K562 (cell line): ENCODE data around the gene PHF20. TPM values are rescaled to one million over a fixed set of nuclear protein-coding genes. Genes with fewer than 3 reads are reported as not detected.
A peak's percentile ranks its signal among the peaks of the same experiment; 100 is the strongest.

Source experiments
- ATF1 ChIP-seq, 2 experiments: fragments of 450-650 bp in 1 of 2; IDR thresholded peaks; 2 replicates each; pipeline ENCODE4 v1.6.1; 2016; ENCODE audit warnings: missing compliant biosample characterization in 1 of 2, missing genetic modification characterization in 1 of 2
- BHLHE40 ChIP-seq: IDR thresholded peaks from 2 replicates; pipeline ENCODE4 v1.6.1; 2011; ENCODE audit warnings: low read length, improper control_type of control experiment
- DPF2 ChIP-seq: fragments of 450-650 bp; IDR thresholded peaks from 2 replicates; pipeline ENCODE4 v1.6.1; 2016
- FOXK2 ChIP-seq, 2 experiments: fragments of 450-650 bp; IDR thresholded peaks in 1 of 2; conservative IDR thresholded peaks in 1 of 2; 2 replicates each; pipeline ENCODE4 v1.6.1; 2016; ENCODE audit warnings: low read depth in 2 of 2, mild to moderate bottlenecking in 1 of 2
- GATAD2B ChIP-seq: fragments of 450-650 bp; IDR thresholded peaks from 2 replicates; pipeline ENCODE4 v1.6.1; 2017; ENCODE audit warnings: mild to moderate bottlenecking, borderline replicate concordance
- MED1 ChIP-seq: sonication (generic); formaldehyde crosslinking; IDR thresholded peaks from 2 replicates; pipeline ENCODE4 v1.8.1; 2023; ENCODE audit warnings: missing genetic modification reagents, borderline replicate concordance
- MTA3 ChIP-seq: fragments of 450-650 bp; formaldehyde crosslinking; IDR thresholded peaks from 2 replicates; pipeline ENCODE4 v1.6.1; 2017; ENCODE audit warnings: mild to moderate bottlenecking, borderline replicate concordance
- MYC ChIP-seq, 2 experiments: fragments of 250-450 bp in 1 of 2; sonication (Bioruptor Pico) in 1 of 2; IDR thresholded peaks; 2 replicates each; pipeline versions ENCODE4 v1.5.1 to v1.6.1; 2012 to 2021; ENCODE audit warnings: low read depth in 2 of 2, borderline replicate concordance in 1 of 2, improper control_type of control experiment in 1 of 2, low read length in 1 of 2, mild to moderate bottlenecking in 1 of 2, moderate library complexity in 1 of 2
- NBN ChIP-seq: fragments of 450-650 bp; IDR thresholded peaks from 2 replicates; pipeline ENCODE4 v1.6.1; 2016; ENCODE audit warnings: low read depth, mild to moderate bottlenecking
- NR3C1 ChIP-seq: sonication (generic); formaldehyde crosslinking; IDR thresholded peaks from 2 replicates; pipeline ENCODE4 v1.8.1; 2022; ENCODE audit warnings: missing genetic modification reagents
- POLR2B ChIP-seq: fragments of 450-650 bp; IDR thresholded peaks from 2 replicates; pipeline ENCODE4 v1.6.1; 2018; ENCODE audit warnings: low read depth; ENCODE audit not compliant: partially characterized antibody
- POLR2G ChIP-seq: fragments of 200-400 bp; formaldehyde crosslinking; IDR thresholded peaks from 2 replicates; pipeline ENCODE4 v1.6.1; 2017; ENCODE audit warnings: low read depth, mild to moderate bottlenecking, antibody characterized with exemption, low read length, moderate library complexity
- SIN3B ChIP-seq: fragments of 450-650 bp; IDR thresholded peaks from 2 replicates; pipeline ENCODE4 v1.6.1; 2017; ENCODE audit warnings: low read depth, mild to moderate bottlenecking, moderate library complexity
- SOX6 ChIP-seq: fragments of 450-650 bp; IDR thresholded peaks from 2 replicates; pipeline ENCODE4 v1.6.1; 2014; ENCODE audit warnings: mild to moderate bottlenecking
- TAF1 ChIP-seq: IDR thresholded peaks from 2 replicates; pipeline ENCODE4 v1.6.1; 2011; ENCODE audit warnings: mild to moderate bottlenecking, low read length, moderate library complexity; ENCODE audit not compliant: insufficient read depth, control insufficient read depth, severe bottlenecking; ENCODE audit errors: extremely low read depth
- TFE3 ChIP-seq: fragments of 450-650 bp; formaldehyde crosslinking; IDR thresholded peaks from 2 replicates; pipeline ENCODE4 v1.4.0; 2020; ENCODE audit warnings: mild to moderate bottlenecking, mixed read lengths
- TOE1 ChIP-seq, 2 experiments: fragments of 450-650 bp in 1 of 2; sonication (generic) in 1 of 2; formaldehyde crosslinking in 1 of 2; IDR thresholded peaks; 2 replicates each; pipeline versions ENCODE4 v1.7.1 to v1.8.0; 2016 to 2022; ENCODE audit warnings: borderline replicate concordance in 2 of 2, mild to moderate bottlenecking in 2 of 2, antibody characterized with exemption in 1 of 2, inconsistent platforms in 1 of 2, low read depth in 1 of 2, missing genetic modification reagents in 1 of 2, moderate library complexity in 1 of 2
- ZFX ChIP-seq: sonication (generic); formaldehyde crosslinking; IDR thresholded peaks from 2 replicates; pipeline ENCODE4 v1.8.0; 2022; ENCODE audit warnings: mild to moderate bottlenecking, missing genetic modification reagents, moderate library complexity
- ZNF282 ChIP-seq: sonication (generic); formaldehyde crosslinking; IDR thresholded peaks from 2 replicates; pipeline ENCODE4 v1.8.1; 2023; ENCODE audit warnings: missing genetic modification reagents
- polyA plus RNA-seq, 8 experiments: library from polyadenylated mRNA; depleted of rRNA in 4 of 8; stranded (reverse) in 5 of 8; unstranded in 3 of 8; fragments of >200 nt; fragmentation: Nextera tagmentation in 2 of 8; fragmentation: Illumina TruSeq in 1 of 8; extraction: Ambion mirVana in 2 of 8; extraction: Trizol in 1 of 8; gene quantifications; 2 replicates each; pipeline versions ENCODE4 v1.2.1 to v1.2.3, GENCODE V29; 2011 to 2014; ENCODE audit warnings: inconsistent platforms in 1 of 8, missing spikeins in 1 of 8
- total RNA-seq, 7 experiments: library from RNA; depleted of rRNA in 6 of 7; stranded (reverse); fragments of >200 nt in 6 of 7; fragmentation: Illumina TruSeq in 2 of 7; extraction: Trizol in 2 of 7; gene quantifications; 2 replicates each; pipeline versions ENCODE4 v1.2.1 to v1.2.3, GENCODE V29; 2011 to 2021; ENCODE audit warnings: low replicate concordance in 1 of 7
- TF ChIP-seq, protein P1 (sequence below), 2 experiments: fragments of 450-650 bp; IDR thresholded peaks; 2 replicates each; pipeline ENCODE4 v1.6.1; 2018; ENCODE audit warnings: mild to moderate bottlenecking in 2 of 2, low read depth in 1 of 2; ENCODE audit not compliant: partially characterized antibody in 2 of 2

PHF20 gene
- total and polyA plus RNA-seq, 9 of the 15 experiments (the other 6 are each of a cell fraction or from before 2014, with no cell fraction given): 49.9 to 196 (median 70.7) TPM

DNA sequence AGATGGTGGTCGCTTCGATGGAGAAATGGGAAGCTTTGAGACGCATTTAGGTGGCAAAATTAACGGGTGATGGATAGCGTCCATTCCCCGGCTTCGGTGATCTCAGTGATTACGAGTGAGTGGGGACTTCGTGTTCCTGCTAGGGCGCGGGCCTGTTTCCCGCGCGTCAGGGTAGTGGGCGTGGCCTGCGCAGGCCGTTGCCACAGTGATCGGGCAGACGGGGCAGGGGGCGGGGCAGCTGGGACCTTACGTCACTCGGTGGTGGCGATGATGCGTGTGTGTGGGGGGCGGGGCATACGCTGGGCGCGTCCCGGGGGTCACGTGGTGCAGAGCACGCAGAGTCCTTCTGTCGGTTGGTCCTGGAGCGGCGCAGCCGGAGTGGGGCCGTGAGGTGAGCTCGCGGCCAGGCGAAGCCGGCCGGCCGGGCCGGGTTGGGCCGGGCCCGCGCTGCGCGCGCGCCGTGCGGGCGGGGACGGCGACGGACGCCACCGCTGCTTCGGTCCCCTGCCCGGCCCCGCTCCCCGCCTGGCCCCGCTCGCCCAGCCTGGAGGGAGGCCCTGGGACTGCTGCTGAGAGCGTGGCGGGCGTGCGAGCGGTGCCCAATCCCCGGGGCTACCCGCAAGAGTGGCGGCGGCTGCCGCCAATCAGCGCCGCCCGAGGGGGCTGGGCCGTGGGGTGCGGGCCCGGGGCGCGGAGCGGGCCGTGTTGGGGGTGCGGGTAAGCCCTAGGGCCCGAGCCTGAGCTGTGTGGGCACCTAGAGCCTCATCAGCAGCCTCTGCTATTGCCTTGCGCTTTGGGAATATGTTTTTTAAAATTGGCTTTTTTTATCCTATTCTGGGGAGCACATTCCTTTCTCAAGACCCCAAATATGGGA is at the start of gene PHF20 (continued):
- TF ChIP-seq TFE3 (CRISPR knock-in tag): peak; percentile 97
- peak; percentile 96 for TF ChIP-seq TOE1 (IDR thresholded peaks at IDR 0.05; ENCODE audit: borderline replicate concordance)
- TF ChIP-seq TOE1 (CRISPR knock-in tag; IDR thresholded peaks at IDR 0.05; ENCODE audit: borderline replicate concordance, low read depth): no peak
- TF ChIP-seq DPF2: peak; percentile 79; the same call in 1 of the 2 replicates
- TF ChIP-seq, protein P1, sequence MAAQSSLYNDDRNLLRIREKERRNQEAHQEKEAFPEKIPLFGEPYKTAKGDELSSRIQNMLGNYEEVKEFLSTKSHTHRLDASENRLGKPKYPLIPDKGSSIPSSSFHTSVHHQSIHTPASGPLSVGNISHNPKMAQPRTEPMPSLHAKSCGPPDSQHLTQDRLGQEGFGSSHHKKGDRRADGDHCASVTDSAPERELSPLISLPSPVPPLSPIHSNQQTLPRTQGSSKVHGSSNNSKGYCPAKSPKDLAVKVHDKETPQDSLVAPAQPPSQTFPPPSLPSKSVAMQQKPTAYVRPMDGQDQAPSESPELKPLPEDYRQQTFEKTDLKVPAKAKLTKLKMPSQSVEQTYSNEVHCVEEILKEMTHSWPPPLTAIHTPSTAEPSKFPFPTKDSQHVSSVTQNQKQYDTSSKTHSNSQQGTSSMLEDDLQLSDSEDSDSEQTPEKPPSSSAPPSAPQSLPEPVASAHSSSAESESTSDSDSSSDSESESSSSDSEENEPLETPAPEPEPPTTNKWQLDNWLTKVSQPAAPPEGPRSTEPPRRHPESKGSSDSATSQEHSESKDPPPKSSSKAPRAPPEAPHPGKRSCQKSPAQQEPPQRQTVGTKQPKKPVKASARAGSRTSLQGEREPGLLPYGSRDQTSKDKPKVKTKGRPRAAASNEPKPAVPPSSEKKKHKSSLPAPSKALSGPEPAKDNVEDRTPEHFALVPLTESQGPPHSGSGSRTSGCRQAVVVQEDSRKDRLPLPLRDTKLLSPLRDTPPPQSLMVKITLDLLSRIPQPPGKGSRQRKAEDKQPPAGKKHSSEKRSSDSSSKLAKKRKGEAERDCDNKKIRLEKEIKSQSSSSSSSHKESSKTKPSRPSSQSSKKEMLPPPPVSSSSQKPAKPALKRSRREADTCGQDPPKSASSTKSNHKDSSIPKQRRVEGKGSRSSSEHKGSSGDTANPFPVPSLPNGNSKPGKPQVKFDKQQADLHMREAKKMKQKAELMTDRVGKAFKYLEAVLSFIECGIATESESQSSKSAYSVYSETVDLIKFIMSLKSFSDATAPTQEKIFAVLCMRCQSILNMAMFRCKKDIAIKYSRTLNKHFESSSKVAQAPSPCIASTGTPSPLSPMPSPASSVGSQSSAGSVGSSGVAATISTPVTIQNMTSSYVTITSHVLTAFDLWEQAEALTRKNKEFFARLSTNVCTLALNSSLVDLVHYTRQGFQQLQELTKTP (IDR thresholded peaks at IDR 0.05; ENCODE audit: low read depth in 1 of 2, partially characterized antibody in 2 of 2): peak in 1 of 2 experiments; percentile 37
- TF ChIP-seq SOX6: 0 out of 2 replicates have a peak, but pooled peaks have one; percentile 15
- TF ChIP-seq SIN3B: peak; percentile 67; the same call in 1 of the 2 replicates
- TF ChIP-seq NBN: peak; percentile 81; the same call in 1 of the 2 replicates
- peak; percentile 88 for TF ChIP-seq MYC (IDR thresholded peaks at IDR 0.05; ENCODE audit: low read depth, low read length)
- TF ChIP-seq MYC (CRISPR knock-in tag; IDR thresholded peaks at IDR 0.05; ENCODE audit: borderline replicate concordance, low read depth): no peak
- TF ChIP-seq MED1: no peak
- TF ChIP-seq POLR2G: peak; percentile 87
- no peak for TF ChIP-seq ZNF282 (CRISPR knock-in tag)
- TF ChIP-seq MTA3: no peak; the same call in 1 of the 2 replicates
- peak; percentile 41 for TF ChIP-seq POLR2B
- TF ChIP-seq ZFX: peak; percentile 71
- peak; percentile 64; the same call in 1 of the 2 replicates for TF ChIP-seq GATAD2B
- TF ChIP-seq ATF1 (CRISPR knock-in tag; IDR thresholded peaks at IDR 0.05): peak; percentile 61; the same call in 1 of the 2 replicates
- TF ChIP-seq ATF1 (tag; IDR thresholded peaks at IDR 0.05): peak; percentile 91
- peak; percentile 60 for TF ChIP-seq TAF1
- peak; percentile 79 for TF ChIP-seq BHLHE40
- peak in 1 of 2 experiments; percentile 47; a peak in 1 of 4 replicates for TF ChIP-seq FOXK2 (conservative IDR thresholded peaks at IDR 0.05 in 1 of 2, IDR thresholded peaks at IDR 0.05 in 1 of 2; ENCODE audit: low read depth in 2 of 2)
- peak; percentile 10; the same call in 1 of the 2 replicates for TF ChIP-seq NR3C1 (CRISPR knock-in tag)
